ENCODE measurements around the gene PQBP1. TPM values are rescaled to one million over a fixed set of nuclear protein-coding genes. Genes with fewer than 3 reads are reported as not detected.
A peak's percentile ranks its signal among the peaks of the same experiment; 100 is the strongest.

The PQBP1 gene
- polyA plus RNA-seq, 6 donors from 2014 or later = 56.8 to 101 (median 83.6) TPM

GRCh38 chrX:48905090-48905790 lies 7.5 kb downstream of the PQBP1 start:
- Mint-ChIP-seq H3K4me1 (peaks cover under 1 to 4% (median 4%) of the 10 kb centered on the region in 3 donors), H3K27me3 (no peaks in the 10 kb centered on the region), H3K9me3 (no peaks in the 10 kb centered on the region), H3K36me3 (peaks cover 0 to 7% of the 10 kb centered on the region in 2 donors), H3K4me3 (peak overlapping the region in 1 of 8 donors; percentile 12), H3K27ac (peak overlapping the region in 1 of 6 donors; percentile 59)
- ATAC-seq (ENCODE audit: low read depth in 2 of 2) = no peak
- no peak for DNase-seq

GRCh38 chrX:48908600-48908999 lies 10.9 kb downstream of the PQBP1 start:
- Mint-ChIP-seq H3K27ac (peak overlapping the region in 2 of 6 donors; percentile 21 to 59), H3K4me3 (peak overlapping the region in 1 of 8 donors; percentile 93), H3K4me1 (peaks cover 19 to 27% (median 21%) of the 10 kb centered on the region in 3 donors)

GRCh38 chrX:48909703-48910294 lies 12.1 kb downstream of the PQBP1 start:
- Mint-ChIP-seq H3K36me3 (no peaks in the 10 kb centered on the region), H3K4me3 (peak overlapping the region in 4 of 8 donors; percentile 50 to 93 (median 91)), H3K27ac (peak overlapping the region in 1 of 6 donors; percentile 95), H3K9me3 (peaks cover 0 to 3% (median 0%) of the 10 kb centered on the region in 7 donors), H3K4me1 (peaks cover 27 to 38% (median 32%) of the 10 kb centered on the region in 3 donors), H3K27me3 (no peaks in the 10 kb centered on the region)
- DNase-seq (no peak), ATAC-seq (ENCODE audit: low read depth in 2 of 2) (no peak)

More at GRCh38 chrX:48908600-48908999, 10.9 kb downstream of the PQBP1 start:
- Mint-ChIP-seq H3K27me3 (no peaks in the 10 kb centered on the region), H3K9me3 (peaks cover 0 to 3% (median 0%) of the 10 kb centered on the region in 7 donors), H3K36me3 (no peaks in the 10 kb centered on the region)
- ATAC-seq (ENCODE audit: low read depth in 2 of 2) (no peak), DNase-seq (no peak)

- peaks cover 0 to 3% (median 0%) of the 10 kb centered on the region in 7 donors for H3K9me3 Mint-ChIP-seq
- DNase-seq (no peak), ATAC-seq (ENCODE audit: low read depth in 2 of 2) (peak; percentile 19 to 29)
- peak overlapping the region; percentile 78 to 95 (median 92) for H3K4me3 Mint-ChIP-seq
- peak overlapping the region; percentile 95 to 99 (median 96) for H3K27ac Mint-ChIP-seq
- no peaks in the 10 kb centered on the region for H3K27me3 Mint-ChIP-seq
- no peaks in the 10 kb centered on the region for H3K36me3 Mint-ChIP-seq
- H3K4me1 Mint-ChIP-seq = peaks cover 30 to 47% (median 32%) of the 10 kb centered on the region in 3 donors
Measured at GRCh38 chrX:48910926-48911411, 13.2 kb downstream of the PQBP1 start.

GRCh38 chrX:48911412-48912182 lies 13.9 kb downstream of the PQBP1 start, which contains the start of gene SLC35A2:
Gene SLC35A2, minus strand, starts transcription at chrX:48911646. Its CDS starts 10 bp downstream, at chrX:48911636.
- H3K4me3 Mint-ChIP-seq = peak within 1 kb of the TSS; percentile 78 to 95 (median 92)
- peaks cover 30 to 53% (median 32%) of the 10 kb centered on the region in 3 donors for H3K4me1 Mint-ChIP-seq
- peak; percentile 74 to 78 for ATAC-seq (ENCODE audit: low read depth in 2 of 2)
- H3K27ac Mint-ChIP-seq = peak within 1 kb of the TSS; percentile 95 to 99 (median 96)
- H3K9me3 Mint-ChIP-seq = peaks cover 0 to 3% (median 0%) of the 10 kb centered on the region in 7 donors
- no peaks in the 10 kb centered on the region for H3K36me3 Mint-ChIP-seq
- H3K27me3 Mint-ChIP-seq = no peaks in the 10 kb centered on the region
- peak; percentile 82 for DNase-seq

- Mint-ChIP-seq H3K4me3 (peak overlapping the region in 6 of 8 donors; percentile 29 to 93 (median 47)), H3K27me3 (no peaks in the 10 kb centered on the region), H3K4me1 (peaks cover 42 to 67% (median 44%) of the 10 kb centered on the region in 3 donors), H3K9me3 (peaks cover 0 to 7% (median 0%) of the 10 kb centered on the region in 7 donors), H3K36me3 (peaks cover 11 to 17% of the 10 kb centered on the region in 2 donors), H3K27ac (peak overlapping the region; percentile 23 to 96 (median 70))
- DNase-seq (no peak), ATAC-seq (ENCODE audit: low read depth in 2 of 2) (no peak)
Measured at GRCh38 chrX:48913605-48914366, 16.1 kb downstream of the PQBP1 start.

GRCh38 chrX:48914593-48915493 lies 17.1 kb downstream of the PQBP1 start:
- no peak for ATAC-seq (ENCODE audit: low read depth in 2 of 2)
- Mint-ChIP-seq H3K27me3 (no peaks in the 10 kb centered on the region), H3K4me1 (peaks cover 48 to 70% (median 51%) of the 10 kb centered on the region in 3 donors), H3K4me3 (peak overlapping the region in 7 of 8 donors; percentile 42 to 95 (median 79)), H3K9me3 (peaks cover 0 to 7% (median 0%) of the 10 kb centered on the region in 7 donors), H3K36me3 (peaks cover 11 to 17% of the 10 kb centered on the region in 2 donors), H3K27ac (peak overlapping the region in 5 of 6 donors; percentile 63 to 96 (median 94))
- DNase-seq = no peak

- Mint-ChIP-seq H3K27me3 (no peaks in the 10 kb centered on the region), H3K9me3 (peaks cover 0 to 3% (median 0%) of the 10 kb centered on the region in 7 donors), H3K4me3 (peak overlapping the region; percentile 82 to 99 (median 96)), H3K27ac (peak overlapping the region; percentile 92 to 99 (median 96)), H3K36me3 (peaks cover 11 to 17% of the 10 kb centered on the region in 2 donors), H3K4me1 (peaks cover 38 to 68% (median 45%) of the 10 kb centered on the region in 3 donors)
- ATAC-seq (ENCODE audit: low read depth in 2 of 2) = peak; percentile 50 to 58
- peak; percentile 87 for DNase-seq
Measured at GRCh38 chrX:48917139-48918001, 19.6 kb downstream of the PQBP1 start.

GRCh38 chrX:48918301-48918642 lies 20.5 kb downstream of the PQBP1 start:
- DNase-seq = no peak
- Mint-ChIP-seq H3K4me1 (peaks cover 37 to 68% (median 47%) of the 10 kb centered on the region in 3 donors), H3K36me3 (peaks cover 11 to 17% of the 10 kb centered on the region in 2 donors), H3K27me3 (no peaks in the 10 kb centered on the region), H3K9me3 (peaks cover 0 to 3% (median 0%) of the 10 kb centered on the region in 7 donors), H3K27ac (peak overlapping the region; percentile 91 to 99 (median 96)), H3K4me3 (peak overlapping the region; percentile 82 to 99 (median 96))
- no peak for ATAC-seq (ENCODE audit: low read depth in 2 of 2)

GRCh38 chrX:48918643-48919340 lies 21.1 kb downstream of the PQBP1 start, which contains the start of gene PIM2:
Gene PIM2, minus strand, starts transcription at chrX:48919024. Its CDS starts 190 bp downstream, at chrX:48918834.
- peak within 1 kb of the TSS; percentile 92 to 99 (median 96) for H3K27ac Mint-ChIP-seq

More at GRCh38 chrX:48918643-48919340, 21.1 kb downstream of the PQBP1 start, which contains the start of gene PIM2:
- no peaks in the 10 kb centered on the region for H3K27me3 Mint-ChIP-seq
- DNase-seq (peak; percentile 91), ATAC-seq (ENCODE audit: low read depth in 2 of 2) (peak; percentile 71 to 72)
- H3K4me1 Mint-ChIP-seq = peaks cover 36 to 67% (median 47%) of the 10 kb centered on the region in 3 donors
- peaks cover 0 to 3% (median 0%) of the 10 kb centered on the region in 7 donors for H3K9me3 Mint-ChIP-seq
- H3K4me3 Mint-ChIP-seq = peak within 1 kb of the TSS; percentile 82 to 99 (median 96)
- peaks cover 11 to 17% of the 10 kb centered on the region in 2 donors for H3K36me3 Mint-ChIP-seq
